ENCODE measurements around the gene KCNC2. TPM values are rescaled to one million over a fixed set of nuclear protein-coding genes. Genes with fewer than 3 reads are reported as not detected.
"Not testable (repeated sequence)": the region's sequence is repeated elsewhere in the genome, so short reads cannot be mapped to it uniquely, and the experiment has no call there.

Gene KCNC2
- not detected for polyA plus RNA-seq (2013, experiment 1 of 2; ENCODE audit: insufficient read length)
- polyA plus RNA-seq (2013, experiment 2 of 2; ENCODE audit: insufficient read length), result not detected

GRCh38 chr12:75209812-75210138 lies at the start of gene KCNC2:
Gene KCNC2 (minus strand): TSS chr12:75209839.
- DNase-seq, result no peak

DNA sequence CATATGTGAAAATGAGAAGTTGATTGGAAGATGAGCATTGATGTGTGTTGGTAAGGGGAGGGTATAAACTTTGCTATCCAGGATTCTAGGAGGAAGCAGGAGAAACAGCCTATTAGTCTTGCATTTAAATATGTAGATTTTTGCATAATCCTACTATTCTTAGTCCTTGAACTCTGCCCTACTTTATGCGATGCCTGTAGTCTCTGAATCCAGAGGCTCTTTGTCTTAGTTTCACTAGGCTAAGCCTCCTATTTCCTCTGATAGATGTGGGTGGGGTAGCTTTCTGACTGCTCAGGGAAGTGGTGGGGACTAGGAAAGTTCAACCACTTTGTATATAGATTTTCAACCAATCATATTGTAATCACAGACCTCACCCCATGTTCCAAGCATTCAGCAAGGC lies 49.5 kb upstream of the KCNC2 start:
- DNase-seq, result no peak

DNA sequence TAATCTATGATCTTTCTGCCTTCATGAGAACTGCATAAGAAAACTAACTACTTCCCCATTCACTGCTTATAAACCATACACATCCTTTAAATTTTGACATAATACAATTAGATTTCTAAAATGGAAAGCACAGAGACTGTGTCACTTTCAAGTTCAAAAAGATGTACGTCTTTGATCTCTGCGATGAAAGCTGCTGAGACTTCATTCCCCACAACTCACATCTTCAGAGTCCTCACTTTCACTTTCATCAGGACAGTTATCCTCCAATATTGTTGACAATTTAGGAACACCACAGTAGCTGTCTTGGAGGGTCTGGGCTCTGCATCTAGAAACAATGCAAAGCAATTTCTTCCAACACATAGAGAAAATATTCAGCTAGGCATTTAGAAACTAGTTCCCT lies 47.9 kb upstream of the KCNC2 start:
- DNase-seq, result no peak

GRCh38 chr12:75245108-75245507 lies 35.5 kb upstream of the KCNC2 start:
- no peak for DNase-seq

GRCh38 chr12:75239987-75240386 lies 30.3 kb upstream of the KCNC2 start:
- DNase-seq, result no peak

GRCh38 chr12:75236206-75236605 lies 26.6 kb upstream of the KCNC2 start:
- DNase-seq, result no peak

DNA sequence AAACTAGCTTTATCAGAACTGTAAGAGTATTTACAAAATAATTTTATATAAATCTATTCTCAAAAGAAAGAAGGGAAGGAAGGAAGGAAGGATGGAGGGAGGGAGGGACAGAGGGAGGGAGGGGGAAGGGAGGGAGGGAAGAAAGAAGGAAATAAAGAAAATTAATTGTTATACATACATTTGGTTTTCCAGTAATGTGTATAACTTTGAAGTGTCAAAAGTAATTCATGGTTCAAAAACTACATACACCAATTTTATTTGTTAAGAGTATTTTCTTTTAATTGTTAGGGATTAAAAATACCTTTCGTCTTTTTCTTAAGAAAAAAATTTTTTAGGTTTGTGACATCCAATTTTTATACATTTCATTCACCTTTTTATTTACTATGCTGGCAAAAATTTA lies 17.5 kb upstream of the KCNC2 start:
- no peak for DNase-seq

DNA sequence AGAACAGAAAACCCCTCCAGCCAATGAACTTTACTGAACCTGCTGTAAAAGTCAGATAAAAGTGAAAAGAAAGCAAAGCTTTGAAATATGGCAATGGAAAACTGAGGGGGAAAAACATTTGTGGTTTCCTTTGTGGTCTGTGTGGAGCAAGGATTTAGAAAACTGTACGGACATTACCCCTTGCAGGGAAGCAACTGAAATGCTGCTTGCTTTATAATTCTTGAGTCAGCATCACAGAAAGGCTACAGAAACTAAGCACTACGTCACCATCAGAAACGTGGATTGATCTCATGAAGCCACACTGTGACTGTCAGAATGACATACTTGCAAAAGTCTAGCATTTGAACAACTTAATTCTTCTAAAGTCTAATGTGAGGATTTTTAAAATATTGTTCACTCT lies 2.4 kb upstream of the KCNC2 start:
- no peak for DNase-seq

- DNase-seq, result peak; percentile 38
Measured at GRCh38 chr12:75208856-75209811, 505 bp downstream of the KCNC2 start.

GRCh38 chr12:75207338-75208083 lies 2.1 kb downstream of the KCNC2 start:
- no peak for DNase-seq

- no peak for DNase-seq
Measured at GRCh38 chr12:75205558-75205957, 4.1 kb downstream of the KCNC2 start.

DNA sequence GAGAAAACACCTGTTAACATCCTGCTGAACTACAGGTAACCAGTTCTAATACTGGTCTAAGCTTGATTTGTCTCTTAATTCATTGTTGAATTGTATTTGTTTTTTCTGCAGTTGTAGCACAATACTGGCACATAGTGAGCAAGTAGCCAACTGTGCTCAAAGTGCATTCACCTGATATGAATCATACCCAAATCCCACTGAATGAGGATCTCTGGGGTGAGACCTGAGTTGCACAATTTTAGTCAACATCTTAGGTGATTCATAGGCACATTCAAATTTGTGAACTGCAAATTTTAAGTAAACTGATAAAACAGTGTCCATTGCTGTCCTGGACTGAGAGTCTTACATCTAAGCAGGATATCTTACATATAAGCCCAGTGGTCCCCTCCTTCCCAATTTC lies 12.8 kb downstream of the KCNC2 start:
- DNase-seq, result no peak

DNA sequence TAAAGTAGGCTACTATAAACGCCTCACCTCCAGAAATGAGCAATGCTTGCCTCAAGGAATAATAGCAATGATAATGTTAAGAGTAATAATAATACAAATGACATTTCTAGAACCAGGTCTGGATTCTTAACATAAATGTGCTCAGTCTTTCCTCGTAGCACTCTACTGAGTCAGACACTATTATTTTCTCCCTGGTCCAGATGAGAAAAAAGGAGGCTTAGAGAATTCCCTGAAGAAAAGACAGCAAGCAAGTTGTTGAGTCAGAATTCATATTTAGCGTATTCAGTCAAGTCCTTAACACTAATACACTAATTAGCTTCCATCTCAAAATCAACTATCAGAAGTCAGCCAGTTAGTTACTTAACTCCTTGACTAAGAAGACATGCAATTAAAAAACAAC lies 13.2 kb downstream of the KCNC2 start:
- DNase-seq, result no peak

GRCh38 chr12:75194250-75194649 lies 15.4 kb downstream of the KCNC2 start:
- DNase-seq, result no peak

GRCh38 chr12:75192196-75192595 lies 17.4 kb downstream of the KCNC2 start:
- no peak for DNase-seq

DNA sequence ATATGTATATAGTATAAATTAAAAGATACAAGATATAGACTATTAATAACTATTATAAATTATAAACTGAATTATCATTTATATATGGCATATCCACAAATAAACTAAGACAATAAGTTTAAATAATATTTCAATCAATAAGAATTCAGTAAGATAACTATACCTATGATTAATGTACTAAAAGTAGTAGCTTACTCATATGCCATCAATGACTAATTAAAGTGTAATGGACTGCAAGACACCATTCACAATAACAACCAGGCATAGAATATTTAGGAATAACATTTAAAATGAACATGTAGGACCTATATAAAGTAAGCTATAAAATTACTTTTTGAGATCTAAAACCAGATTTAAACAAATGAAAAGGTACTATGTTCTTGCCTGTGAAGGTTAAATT lies 18.8 kb downstream of the KCNC2 start:
- DNase-seq, result no peak

DNA sequence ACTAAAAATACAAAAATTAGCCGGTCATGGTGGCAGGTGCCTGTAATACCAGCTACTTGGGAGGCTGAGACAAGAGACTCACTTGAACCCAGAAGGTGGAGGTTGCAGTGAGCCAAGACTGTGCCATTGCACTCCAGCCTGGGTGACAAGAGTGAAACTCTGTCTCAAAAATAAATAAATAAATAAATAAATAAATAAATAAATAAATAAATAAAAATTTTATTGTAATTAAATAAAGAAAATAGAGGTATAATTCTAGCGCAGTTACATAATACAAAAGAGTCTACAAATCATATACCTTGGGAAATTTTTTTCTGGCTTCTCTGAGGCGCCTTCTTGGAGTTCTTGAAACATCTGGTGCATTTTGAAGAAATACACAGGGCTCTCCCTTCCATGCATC lies 23.8 kb downstream of the KCNC2 start:
- DNase-seq, result not testable (repeated sequence)

- DNase-seq, result no peak
Measured at GRCh38 chr12:75184516-75184915, 25.1 kb downstream of the KCNC2 start.

- DNase-seq, result no peak
Measured at GRCh38 chr12:75183967-75184366, 25.7 kb downstream of the KCNC2 start.

DNA sequence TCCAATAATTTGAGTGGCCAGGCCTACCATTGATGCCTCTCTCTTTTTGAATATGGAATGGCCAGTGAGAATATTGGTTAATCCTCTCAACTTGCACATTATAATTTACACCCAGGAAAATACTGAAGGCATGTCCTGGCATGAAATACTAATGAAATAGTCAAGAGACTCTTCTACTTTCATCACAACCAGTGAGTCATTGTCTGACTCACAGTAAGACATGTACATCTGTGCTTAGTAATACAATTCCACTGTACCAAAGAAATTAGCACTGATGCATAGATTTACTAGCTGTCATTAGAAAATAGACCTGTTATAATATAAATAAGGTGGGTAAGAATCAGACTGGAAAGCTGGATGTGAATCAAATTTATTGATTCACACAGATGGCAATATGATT lies 31.6 kb downstream of the KCNC2 start:
- peak; percentile 88 for DNase-seq

DNA sequence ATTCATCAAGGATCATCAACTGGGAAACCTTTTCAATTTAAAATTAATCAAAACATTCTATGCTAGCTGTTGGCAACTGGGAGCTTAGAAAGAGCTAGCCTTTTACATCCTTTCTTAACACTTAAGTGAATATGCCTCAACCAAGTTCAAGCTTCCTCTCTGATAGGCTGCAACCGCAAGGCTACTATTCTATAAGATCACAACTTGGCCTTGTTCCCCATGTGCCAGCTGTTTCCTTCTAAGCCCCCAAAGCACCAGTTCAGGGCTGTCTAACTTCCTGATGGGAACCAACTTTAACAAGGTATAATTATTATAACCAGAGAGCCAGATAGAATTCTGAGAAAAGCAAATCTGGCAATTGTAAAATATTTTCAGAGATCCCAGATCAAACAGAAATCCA lies 37.0 kb downstream of the KCNC2 start:
- DNase-seq, result no peak

DNA sequence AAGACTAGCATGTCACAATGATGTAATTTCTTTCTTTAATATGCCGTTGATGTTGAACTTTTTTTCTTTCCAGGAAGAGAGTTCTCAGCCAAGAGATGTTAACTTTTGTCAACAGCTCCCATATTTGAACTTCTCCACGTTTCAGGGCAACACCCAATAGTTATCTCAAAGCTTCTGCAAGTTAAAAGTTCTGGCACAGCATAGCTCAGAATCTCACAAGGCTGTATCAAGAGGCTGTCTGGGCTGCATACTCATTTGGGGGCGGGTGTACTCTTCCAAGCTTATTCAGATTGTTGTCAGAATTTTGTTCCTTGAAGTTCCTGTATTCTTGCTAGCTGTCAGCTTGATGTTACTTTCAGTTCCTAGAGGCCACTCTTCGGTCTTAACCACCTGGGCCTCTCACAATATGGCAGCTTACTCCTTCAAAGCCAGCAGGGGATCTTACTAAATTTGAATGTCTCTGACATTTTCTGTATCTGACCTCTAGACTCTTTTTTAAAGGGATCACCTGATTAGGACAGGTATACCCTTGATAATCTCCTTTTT lies 38.9 kb downstream of the KCNC2 start:
- no peak for DNase-seq

DNA sequence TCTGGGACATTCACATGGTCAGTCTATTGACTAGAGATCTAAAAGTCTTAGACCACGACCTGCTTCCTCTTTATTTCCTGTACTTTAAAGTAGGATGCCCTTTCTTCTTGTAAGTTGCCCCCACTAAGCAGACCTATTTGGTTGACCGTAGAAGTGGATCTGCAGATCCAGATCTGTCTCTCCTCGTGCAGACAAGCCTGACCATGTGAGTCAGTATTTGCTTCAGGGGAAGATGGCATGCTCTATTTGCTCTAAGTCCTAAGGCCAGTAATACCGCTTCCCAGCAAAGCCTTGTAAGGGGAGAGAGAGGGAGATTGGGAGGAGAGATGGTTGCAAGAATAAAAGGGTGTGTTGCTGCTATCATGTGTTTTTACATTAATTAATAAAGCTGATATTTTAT lies 46.8 kb downstream of the KCNC2 start:
- no peak for DNase-seq

DNA sequence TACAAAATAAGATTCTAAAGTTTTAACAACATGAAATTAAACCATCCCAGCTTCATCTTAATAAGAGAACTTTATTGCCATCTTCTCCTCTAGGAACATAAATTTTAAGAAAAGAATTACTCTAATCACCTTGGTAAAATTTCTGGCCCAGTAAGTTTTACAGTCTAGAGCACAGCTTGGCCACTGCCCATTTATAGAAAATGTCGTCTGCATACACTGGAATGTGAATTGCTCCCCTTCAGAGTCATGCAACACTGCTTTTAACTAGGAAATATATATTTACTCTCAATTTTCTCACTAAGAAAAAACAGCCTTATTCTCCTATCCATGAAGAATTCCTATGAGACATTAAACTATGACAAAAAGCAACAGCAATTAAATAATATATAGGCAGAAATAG lies 48.2 kb downstream of the KCNC2 start:
- no peak for DNase-seq
